HEK293 (cell line): ENCODE results near the gene PFN1.
"Not testable (repeated sequence)": the region's sequence is repeated elsewhere in the genome, so short reads cannot be mapped to it uniquely, and the experiment has no call there.

Experiments
- CTCF ChIA-PET: fragments of 350-600 bp; formaldehyde crosslinking; extraction: SDS; loops from one replicate; lab custom pipeline; 2021; ENCODE audit warnings: antibody characterized with exemption; lab: Yijun Ruan, JAX
- POLR2A ChIA-PET: fragments of 300-600 bp; formaldehyde crosslinking; extraction: SDS; loops from one replicate; lab custom pipeline; 2020; ENCODE audit warnings: antibody characterized with exemption, inconsistent platforms; lab: Yijun Ruan, JAX
- H3K27ac ChIP-seq: fragments of 200-500 bp; sonication (Bioruptor generic); 2 replicates; pipeline ENCODE4 v1.5.1; 2014; ENCODE audit warnings: low read depth, low read length, control low read depth, inconsistent platforms; ENCODE audit errors: extremely low read depth
- H3K36me3 ChIP-seq, 2 experiments: fragments of 200-500 bp in 1 of 2; sonication (Bioruptor generic) in 1 of 2; 1 replicate in 1 of 2; 2 replicates in 1 of 2; pipeline ENCODE4 v1.5.1; 2014 to 2017; ENCODE audit warnings: inconsistent platforms in 2 of 2, low read length in 2 of 2; ENCODE audit not compliant: control insufficient read depth in 2 of 2, insufficient read depth in 1 of 2
- H3K4me1 ChIP-seq: fragments of 200-500 bp; sonication (Bioruptor generic); 2 replicates; pipeline ENCODE4 v1.5.1; 2014; ENCODE audit warnings: mild to moderate bottlenecking, low read length, inconsistent platforms; ENCODE audit not compliant: control insufficient read depth, insufficient read depth
- H3K4me3 ChIP-seq: 2 replicates; pipeline ENCODE4 v1.5.1; 2011; ENCODE audit warnings: low read depth, mild to moderate bottlenecking, control low read depth, low read length, moderate library complexity
- H3K9me3 ChIP-seq: fragments of 200-500 bp; sonication (Bioruptor generic); 2 replicates; pipeline ENCODE4 v1.5.1; 2014; ENCODE audit warnings: low read depth, low read length, inconsistent platforms; ENCODE audit not compliant: control insufficient read depth, insufficient read depth
- HOXC10 ChIP-seq: sonication (generic); formaldehyde crosslinking; IDR thresholded peaks from 2 replicates; pipeline ENCODE4 v1.8.1; 2023; ENCODE audit warnings: mild to moderate bottlenecking, missing genetic modification reagents
- ZFP37 ChIP-seq: fragments of 450-650 bp; formaldehyde crosslinking; IDR thresholded peaks from 2 replicates; pipeline ENCODE4 v1.5.1; 2016; ENCODE audit warnings: missing biosample characterization, missing genetic modification characterization
- ZNF140 ChIP-seq: fragments of 450-650 bp; formaldehyde crosslinking; IDR thresholded peaks from 2 replicates; pipeline ENCODE4 v1.5.1; 2016; ENCODE audit warnings: missing biosample characterization, missing genetic modification characterization
- ZNF157 ChIP-seq: fragments of 450-650 bp; formaldehyde crosslinking; IDR thresholded peaks from 2 replicates; pipeline ENCODE4 v1.5.1; 2016; ENCODE audit warnings: missing biosample characterization, missing genetic modification characterization
- ZNF174 ChIP-seq: fragments of 450-650 bp; formaldehyde crosslinking; IDR thresholded peaks from 2 replicates; pipeline ENCODE4 v1.5.0; 2017; ENCODE audit warnings: missing biosample characterization, mild to moderate bottlenecking, missing genetic modification characterization
- ZNF48 ChIP-seq: fragments of 450-650 bp; formaldehyde crosslinking; IDR thresholded peaks from 2 replicates; pipeline ENCODE4 v1.5.1; 2016; ENCODE audit warnings: missing biosample characterization, missing genetic modification characterization
- ZNF610 ChIP-seq: fragments of 450-650 bp; formaldehyde crosslinking; IDR thresholded peaks from 2 replicates; pipeline ENCODE4 v1.5.1; 2016; ENCODE audit warnings: missing biosample characterization, missing genetic modification characterization, borderline replicate concordance
- ZNF654 ChIP-seq: fragments of 450-650 bp; formaldehyde crosslinking; IDR thresholded peaks from 2 replicates; pipeline ENCODE4 v1.5.1; 2016; ENCODE audit warnings: low read depth, missing biosample characterization, missing genetic modification characterization
- ZNF670 ChIP-seq: fragments of 450-650 bp; formaldehyde crosslinking; IDR thresholded peaks from 2 replicates; pipeline ENCODE4 v1.5.1; 2016; ENCODE audit warnings: missing biosample characterization, missing genetic modification characterization, low read depth
- TF ChIP-seq, protein P1 (sequence below): fragments of 450-650 bp; formaldehyde crosslinking; IDR thresholded peaks from 2 replicates; pipeline ENCODE4 v1.5.1; 2016; ENCODE audit warnings: missing biosample characterization, missing genetic modification characterization
- TF ChIP-seq, protein P2 (sequence below): fragments of 450-650 bp; formaldehyde crosslinking; conservative IDR thresholded peaks from 2 replicates; pipeline ENCODE4 v1.5.1; 2016; ENCODE audit warnings: low read depth, missing biosample characterization, missing genetic modification characterization
- TF ChIP-seq, protein P3 (sequence below): fragments of 450-650 bp; formaldehyde crosslinking; IDR thresholded peaks from 2 replicates; pipeline ENCODE4 v1.5.1; 2016; ENCODE audit warnings: missing biosample characterization, missing genetic modification characterization
- TF ChIP-seq, protein P4 (sequence below): fragments of 450-650 bp; formaldehyde crosslinking; IDR thresholded peaks from 2 replicates; pipeline ENCODE4 v1.5.1; 2016; ENCODE audit warnings: missing biosample characterization, missing genetic modification characterization
- TF ChIP-seq, protein P5 (sequence below): sonication (generic); formaldehyde crosslinking; IDR thresholded peaks from 2 replicates; pipeline ENCODE4 v1.8.1; 2022; ENCODE audit warnings: mild to moderate bottlenecking, moderate library complexity, missing genetic modification reagents
- TF ChIP-seq, protein P6 (sequence below): fragments of 450-650 bp; formaldehyde crosslinking; IDR thresholded peaks from 2 replicates; pipeline ENCODE4 v1.5.1; 2017; ENCODE audit warnings: missing biosample characterization, missing genetic modification characterization

The PFN1 gene

DNA sequence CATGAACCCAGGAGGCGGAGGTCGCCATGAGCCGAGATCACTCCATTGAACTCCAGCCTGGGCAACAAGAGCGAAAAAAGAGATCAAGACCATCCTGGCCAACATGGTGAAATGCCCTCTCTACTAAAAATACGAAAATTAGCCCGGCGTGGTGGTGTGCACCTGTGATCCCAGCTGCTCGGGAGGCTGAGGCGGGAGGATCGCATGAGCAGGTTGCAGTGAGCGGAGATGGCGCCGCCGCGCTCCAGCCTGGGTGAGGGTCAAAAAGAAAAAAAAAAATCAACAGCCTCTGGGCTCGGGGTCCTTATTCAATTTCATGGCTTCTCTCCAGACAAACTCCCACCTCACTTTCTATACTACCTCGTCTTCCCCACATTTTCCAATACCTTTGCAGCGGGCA is 19.4 kb downstream of the PFN1 start (continued):
- TF ChIP-seq, protein P1, sequence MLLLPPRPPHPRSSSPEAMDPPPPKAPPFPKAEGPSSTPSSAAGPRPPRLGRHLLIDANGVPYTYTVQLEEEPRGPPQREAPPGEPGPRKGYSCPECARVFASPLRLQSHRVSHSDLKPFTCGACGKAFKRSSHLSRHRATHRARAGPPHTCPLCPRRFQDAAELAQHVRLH (tag by site-specific recombination), result no peak
- TF ChIP-seq ZNF48 (tag by site-specific recombination) (no peak), ZNF610 (tag by site-specific recombination) (no peak), ZNF670 (tag by site-specific recombination) (no peak)
- TF ChIP-seq, protein P2, sequence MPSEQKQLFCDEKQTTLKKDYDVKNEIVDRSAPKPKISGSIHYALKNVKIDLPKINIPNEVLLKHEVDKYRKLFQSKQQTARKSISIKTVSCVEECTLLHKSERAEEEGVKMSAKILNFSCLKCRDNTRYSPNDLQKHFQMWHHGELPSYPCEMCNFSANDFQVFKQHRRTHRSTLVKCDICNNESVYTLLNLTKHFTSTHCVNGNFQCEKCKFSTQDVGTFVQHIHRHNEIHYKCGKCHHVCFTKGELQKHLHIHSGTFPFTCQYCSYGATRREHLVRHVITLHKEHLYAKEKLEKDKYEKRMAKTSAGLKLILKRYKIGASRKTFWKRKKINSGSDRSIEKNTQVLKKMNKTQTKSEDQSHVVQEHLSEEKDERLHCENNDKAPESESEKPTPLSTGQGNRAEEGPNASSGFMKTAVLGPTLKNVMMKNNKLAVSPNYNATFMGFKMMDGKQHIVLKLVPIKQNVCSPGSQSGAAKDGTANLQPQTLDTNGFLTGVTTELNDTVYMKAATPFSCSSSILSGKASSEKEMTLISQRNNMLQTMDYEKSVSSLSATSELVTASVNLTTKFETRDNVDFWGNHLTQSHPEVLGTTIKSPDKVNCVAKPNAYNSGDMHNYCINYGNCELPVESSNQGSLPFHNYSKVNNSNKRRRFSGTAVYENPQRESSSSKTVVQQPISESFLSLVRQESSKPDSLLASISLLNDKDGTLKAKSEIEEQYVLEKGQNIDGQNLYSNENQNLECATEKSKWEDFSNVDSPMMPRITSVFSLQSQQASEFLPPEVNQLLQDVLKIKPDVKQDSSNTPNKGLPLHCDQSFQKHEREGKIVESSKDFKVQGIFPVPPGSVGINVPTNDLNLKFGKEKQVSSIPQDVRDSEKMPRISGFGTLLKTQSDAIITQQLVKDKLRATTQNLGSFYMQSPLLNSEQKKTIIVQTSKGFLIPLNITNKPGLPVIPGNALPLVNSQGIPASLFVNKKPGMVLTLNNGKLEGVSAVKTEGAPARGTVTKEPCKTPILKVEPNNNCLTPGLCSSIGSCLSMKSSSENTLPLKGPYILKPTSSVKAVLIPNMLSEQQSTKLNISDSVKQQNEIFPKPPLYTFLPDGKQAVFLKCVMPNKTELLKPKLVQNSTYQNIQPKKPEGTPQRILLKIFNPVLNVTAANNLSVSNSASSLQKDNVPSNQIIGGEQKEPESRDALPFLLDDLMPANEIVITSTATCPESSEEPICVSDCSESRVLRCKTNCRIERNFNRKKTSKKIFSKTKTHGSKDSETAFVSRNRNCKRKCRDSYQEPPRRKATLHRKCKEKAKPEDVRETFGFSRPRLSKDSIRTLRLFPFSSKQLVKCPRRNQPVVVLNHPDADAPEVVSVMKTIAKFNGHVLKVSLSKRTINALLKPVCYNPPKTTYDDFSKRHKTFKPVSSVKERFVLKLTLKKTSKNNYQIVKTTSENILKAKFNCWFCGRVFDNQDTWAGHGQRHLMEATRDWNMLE (tag by site-specific recombination), result no peak
- TF ChIP-seq, protein P3, sequence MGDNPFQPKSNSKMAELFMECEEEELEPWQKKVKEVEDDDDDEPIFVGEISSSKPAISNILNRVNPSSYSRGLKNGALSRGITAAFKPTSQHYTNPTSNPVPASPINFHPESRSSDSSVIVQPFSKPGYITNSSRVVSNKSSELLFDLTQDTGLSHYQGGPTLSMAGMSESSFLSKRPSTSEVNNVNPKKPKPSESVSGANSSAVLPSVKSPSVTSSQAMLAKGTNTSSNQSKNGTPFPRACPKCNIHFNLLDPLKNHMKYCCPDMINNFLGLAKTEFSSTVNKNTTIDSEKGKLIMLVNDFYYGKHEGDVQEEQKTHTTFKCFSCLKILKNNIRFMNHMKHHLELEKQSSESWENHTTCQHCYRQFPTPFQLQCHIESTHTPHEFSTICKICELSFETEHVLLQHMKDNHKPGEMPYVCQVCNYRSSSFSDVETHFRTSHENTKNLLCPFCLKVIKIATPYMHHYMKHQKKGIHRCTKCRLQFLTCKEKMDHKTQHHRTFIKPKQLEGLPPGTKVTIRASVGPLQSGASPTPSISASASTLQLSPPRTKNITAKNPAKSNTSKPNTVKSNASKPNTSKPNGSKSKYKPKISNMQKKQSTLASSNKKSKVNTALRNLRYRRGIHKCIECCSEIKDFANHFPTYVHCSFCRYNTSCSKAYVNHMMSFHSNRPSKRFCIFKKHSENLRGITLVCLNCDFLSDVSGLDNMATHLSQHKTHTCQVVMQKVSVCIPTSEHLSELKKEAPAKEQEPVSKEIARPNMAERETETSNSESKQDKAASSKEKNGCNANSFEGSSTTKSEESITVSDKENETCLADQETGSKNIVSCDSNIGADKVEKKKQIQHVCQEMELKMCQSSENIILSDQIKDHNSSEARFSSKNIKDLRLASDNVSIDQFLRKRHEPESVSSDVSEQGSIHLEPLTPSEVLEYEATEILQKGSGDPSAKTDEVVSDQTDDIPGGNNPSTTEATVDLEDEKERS, result no peak
- TF ChIP-seq, protein P4, sequence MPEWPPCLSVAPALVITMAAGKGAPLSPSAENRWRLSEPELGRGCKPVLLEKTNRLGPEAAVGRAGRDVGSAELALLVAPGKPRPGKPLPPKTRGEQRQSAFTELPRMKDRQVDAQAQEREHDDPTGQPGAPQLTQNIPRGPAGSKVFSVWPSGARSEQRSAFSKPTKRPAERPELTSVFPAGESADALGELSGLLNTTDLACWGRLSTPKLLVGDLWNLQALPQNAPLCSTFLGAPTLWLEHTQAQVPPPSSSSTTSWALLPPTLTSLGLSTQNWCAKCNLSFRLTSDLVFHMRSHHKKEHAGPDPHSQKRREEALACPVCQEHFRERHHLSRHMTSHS, result no peak

DNA sequence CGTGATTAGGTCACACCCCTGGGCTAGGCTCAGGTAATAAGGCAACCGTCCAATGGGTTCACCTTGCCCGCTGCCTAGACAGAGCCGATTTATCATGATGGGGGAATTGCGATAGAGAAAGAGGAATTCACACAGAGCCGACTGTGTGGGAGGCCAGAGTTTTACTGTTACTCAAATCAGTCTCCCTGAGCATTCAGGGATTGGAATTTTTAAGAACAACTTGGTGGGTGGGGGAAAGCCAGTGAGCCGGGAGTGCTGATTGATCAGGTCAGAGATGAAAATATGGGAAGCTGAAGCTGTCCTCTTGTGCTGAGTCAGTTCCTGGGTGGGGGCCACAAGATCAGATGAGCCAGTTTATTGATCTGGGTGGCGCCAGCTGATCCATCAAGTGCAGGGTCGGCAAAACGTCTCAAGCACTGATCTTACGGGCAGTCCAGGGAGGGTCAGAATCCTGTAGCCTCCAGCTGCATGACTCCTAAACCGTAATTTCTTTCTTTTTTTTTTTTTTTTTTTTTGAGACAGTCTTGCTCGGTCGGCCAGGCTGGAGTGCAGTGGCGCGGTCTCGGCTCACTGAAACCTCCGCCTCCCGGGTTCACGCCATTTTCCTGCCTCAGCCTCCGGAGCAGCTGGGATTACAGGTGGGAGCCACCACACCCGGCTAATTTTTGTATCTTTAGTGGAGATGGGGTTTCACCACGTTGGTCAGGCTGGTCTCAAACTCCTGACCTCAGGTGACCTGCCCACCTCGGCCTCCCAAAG is 21.6 kb downstream of the PFN1 start:
- not testable (repeated sequence) for H3K4me3 ChIP-seq, H3K27ac ChIP-seq
- POLR2A ChIA-PET, result interaction anchor here (0.6 to 1.2 kb wide), 5 partner anchors 12 to 1081 kb away, joined by 3 to 9 read pairs (median 3); partner anchors contain the start of genes NCBP3, RNF167, SLC25A11 and SPAG7

DNA sequence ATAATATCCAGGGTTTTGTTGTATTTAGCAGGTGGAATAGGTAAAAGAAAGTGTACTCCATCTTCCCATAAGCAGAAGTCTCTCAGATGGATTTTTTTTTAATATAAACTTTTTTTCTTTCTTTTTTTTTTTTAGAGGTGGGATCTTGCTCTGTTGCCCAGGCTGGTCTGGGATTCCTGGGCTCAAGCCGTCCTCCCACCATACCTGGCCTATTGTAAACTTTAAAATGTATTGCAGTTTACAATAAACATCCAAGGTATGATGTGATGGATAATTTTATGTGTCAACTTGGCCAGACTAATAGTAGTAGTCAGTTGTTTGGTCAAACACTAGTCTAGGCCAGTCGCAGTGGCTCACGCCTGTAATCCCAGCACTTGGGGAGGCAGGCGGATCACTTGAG is 27.0 kb downstream of the PFN1 start:
- H3K9me3 ChIP-seq, result no peaks in the 10 kb centered on the region
- H3K27ac ChIP-seq, result no peak overlapping the region
- ChIA-PET CTCF (interaction anchor here (0.6 to 0.7 kb wide), 3 partner anchors 69 to 429 kb away, joined by 3 to 5 read pairs (median 4); no protein-coding TSS in a partner anchor), POLR2A (interaction anchor here (1.4 kb wide), 1 partner anchor 30 kb away, joined by 3 read pairs; the partner anchor contains the start of gene ENO3)
- no peak for TF ChIP-seq ZNF157 (tag by site-specific recombination)
- no peak for TF ChIP-seq ZNF174 (tag by site-specific recombination)
- TF ChIP-seq ZNF140, result no peak
- no peak for TF ChIP-seq ZNF654 (tag by site-specific recombination)
- TF ChIP-seq, protein P5, sequence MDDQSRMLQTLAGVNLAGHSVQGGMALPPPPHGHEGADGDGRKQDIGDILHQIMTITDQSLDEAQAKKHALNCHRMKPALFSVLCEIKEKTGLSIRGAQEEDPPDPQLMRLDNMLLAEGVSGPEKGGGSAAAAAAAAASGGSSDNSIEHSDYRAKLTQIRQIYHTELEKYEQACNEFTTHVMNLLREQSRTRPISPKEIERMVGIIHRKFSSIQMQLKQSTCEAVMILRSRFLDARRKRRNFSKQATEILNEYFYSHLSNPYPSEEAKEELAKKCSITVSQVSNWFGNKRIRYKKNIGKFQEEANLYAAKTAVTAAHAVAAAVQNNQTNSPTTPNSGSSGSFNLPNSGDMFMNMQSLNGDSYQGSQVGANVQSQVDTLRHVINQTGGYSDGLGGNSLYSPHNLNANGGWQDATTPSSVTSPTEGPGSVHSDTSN, result no peak
- no peak for TF ChIP-seq HOXC10 (CRISPR knock-in tag)
- TF ChIP-seq, protein P6, sequence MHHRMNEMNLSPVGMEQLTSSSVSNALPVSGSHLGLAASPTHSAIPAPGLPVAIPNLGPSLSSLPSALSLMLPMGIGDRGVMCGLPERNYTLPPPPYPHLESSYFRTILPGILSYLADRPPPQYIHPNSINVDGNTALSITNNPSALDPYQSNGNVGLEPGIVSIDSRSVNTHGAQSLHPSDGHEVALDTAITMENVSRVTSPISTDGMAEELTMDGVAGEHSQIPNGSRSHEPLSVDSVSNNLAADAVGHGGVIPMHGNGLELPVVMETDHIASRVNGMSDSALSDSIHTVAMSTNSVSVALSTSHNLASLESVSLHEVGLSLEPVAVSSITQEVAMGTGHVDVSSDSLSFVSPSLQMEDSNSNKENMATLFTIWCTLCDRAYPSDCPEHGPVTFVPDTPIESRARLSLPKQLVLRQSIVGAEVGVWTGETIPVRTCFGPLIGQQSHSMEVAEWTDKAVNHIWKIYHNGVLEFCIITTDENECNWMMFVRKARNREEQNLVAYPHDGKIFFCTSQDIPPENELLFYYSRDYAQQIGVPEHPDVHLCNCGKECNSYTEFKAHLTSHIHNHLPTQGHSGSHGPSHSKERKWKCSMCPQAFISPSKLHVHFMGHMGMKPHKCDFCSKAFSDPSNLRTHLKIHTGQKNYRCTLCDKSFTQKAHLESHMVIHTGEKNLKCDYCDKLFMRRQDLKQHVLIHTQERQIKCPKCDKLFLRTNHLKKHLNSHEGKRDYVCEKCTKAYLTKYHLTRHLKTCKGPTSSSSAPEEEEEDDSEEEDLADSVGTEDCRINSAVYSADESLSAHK (tag by site-specific recombination), result no peak
- TF ChIP-seq ZFP37 (tag by site-specific recombination), result no peak
- no peaks in the 10 kb centered on the region; a peak in 1 of 3 replicates for H3K36me3 ChIP-seq
- H3K4me1 ChIP-seq, result no peaks in the 10 kb centered on the region
- H3K4me3 ChIP-seq, result no peak overlapping the region

More for the DNA sequence above, 21.6 kb downstream of the PFN1 start:
- CTCF ChIA-PET, result interaction anchor here (0.6 kb wide), 1 partner anchor 75 kb away, joined by 3 read pairs; no protein-coding TSS in a partner anchor
- not testable (repeated sequence) for H3K4me1 ChIP-seq, H3K9me3 ChIP-seq
- peaks cover 4 to 15% of the 10 kb centered on the region in 2 experiments; a peak in 2 of 3 replicates for H3K36me3 ChIP-seq
